Breast epithelium (tissue), 3 donors: ENCODE measurements around the gene KCNQ5.

ENCODE experiments used
- CTCF ChIP-seq, 3 donors: fragments of 450-650 bp; IDR thresholded peaks; one replicate each; pipeline ENCODE4 v1.5.1; 2016 to 2017; ENCODE audit warnings: antibody characterized with exemption in 3 of 3, mild to moderate bottlenecking in 3 of 3, moderate library complexity in 3 of 3
- POLR2A ChIP-seq: fragments of 450-650 bp; IDR thresholded peaks from one replicate; pipeline ENCODE4 v1.6.1; 2016; ENCODE audit warnings: antibody characterized with exemption, mild to moderate bottlenecking, moderate library complexity
- POLR2AphosphoS5 ChIP-seq, 3 donors: sonication (generic); formaldehyde crosslinking; IDR thresholded peaks; one replicate each; pipeline ENCODE4 v1.6.1; 2017; ENCODE audit warnings: antibody characterized with exemption in 3 of 3

GRCh38 chr6:73236144-73236750, 614.4 kb downstream of the KCNQ5 start:
- TF ChIP-seq POLR2AphosphoS5 (IDR thresholded peaks at IDR 0.05) (no peak), CTCF (IDR thresholded peaks at IDR 0.05) (no peak), POLR2A (no peak)
